Uterus (tissue), 4 donors: Measurements from ENCODE around the gene MED27. TPM values are rescaled to one million over a fixed set of nuclear protein-coding genes. Genes with fewer than 3 reads are reported as not detected.

Source experiments
- DNase-seq, 2 donors: peaks; one replicate each; pipeline ENCODE4 v3.0.0-alpha.2; 2019 to 2020
- H3K27ac ChIP-seq, 2 donors: fragments of 200-600 bp; sonication (generic); 1 replicate in 1 of 2; 2 replicates in 1 of 2; pipeline ENCODE4 v1.5.1; 2016 to 2018
- H3K27me3 ChIP-seq, 2 donors: fragments of 200-600 bp; sonication (generic); one replicate each; pipeline ENCODE4 v1.5.1; 2018 to 2019; ENCODE audit warnings: control low read depth in 1 of 2
- H3K36me3 ChIP-seq, 2 donors: fragments of 200-600 bp; sonication (generic); one replicate each; pipeline ENCODE4 v1.5.1; 2019; ENCODE audit warnings: control low read depth in 1 of 2
- H3K4me1 ChIP-seq, 2 donors: fragments of 200-600 bp; sonication (generic); one replicate each; pipeline ENCODE4 v1.5.1; 2018 to 2019; ENCODE audit warnings: control low read depth in 1 of 2
- H3K4me3 ChIP-seq, 2 donors: fragments of 200-600 bp; sonication (generic); 1 replicate in 1 of 2; 2 replicates in 1 of 2; pipeline ENCODE4 v1.5.1; 2018 to 2019; ENCODE audit warnings: mild to moderate bottlenecking in 1 of 2
- H3K9me3 ChIP-seq, 2 donors: fragments of 200-600 bp; sonication (generic); one replicate each; pipeline ENCODE4 v1.5.1; 2019; ENCODE audit warnings: control low read depth in 1 of 2
- POLR2A ChIP-seq, 2 donors: fragments of 450-650 bp; IDR thresholded peaks; one replicate each; pipeline ENCODE4 v1.6.1; 2016; ENCODE audit warnings: antibody characterized with exemption in 2 of 2, mild to moderate bottlenecking in 1 of 2, moderate library complexity in 1 of 2
- intact Hi-C: fragments of 100-400 bp; cut with DNase I; formaldehyde crosslinking; loops from one replicate; pipeline ENCODE4 v1.15.1; 2023; ENCODE audit warnings: low total_unique reads
- total RNA-seq, 4 donors: library from RNA; depleted of rRNA in 3 of 4; stranded (reverse); fragments of >200 nt in 3 of 4; gene quantifications; one replicate each; pipeline versions ENCODE4 v1.1.0 to v1.2.4, GENCODE V29; 2014 to 2023
- TF ChIP-seq, protein P1 (sequence below), 4 experiments: fragments of 200-600 bp in 2 of 4; fragments of 450-650 bp in 2 of 4; sonication (generic) in 2 of 4; IDR thresholded peaks; one replicate each; pipeline ENCODE4 v1.5.1; 2016 to 2019; ENCODE audit warnings: antibody characterized with exemption in 4 of 4, mild to moderate bottlenecking in 2 of 4, moderate library complexity in 1 of 4
- donor health status: DM: yes; HTN: yes; CAD: no.

Gene MED27
- total RNA-seq, 4 donors from 2014 or later = 4.6 to 29.3 (median 10.7) TPM

- Histone ChIP-seq H3K4me3 (no peak overlapping the region), H3K36me3 (no peaks in the 10 kb centered on the region), H3K27ac (no peak overlapping the region), H3K9me3 (no peaks in the 10 kb centered on the region), H3K4me1 (no peaks in the 10 kb centered on the region), H3K27me3 (no peaks in the 10 kb centered on the region)
- DNase-seq = no peak
- intact Hi-C loops = no loop called here
- TF ChIP-seq, protein P1, sequence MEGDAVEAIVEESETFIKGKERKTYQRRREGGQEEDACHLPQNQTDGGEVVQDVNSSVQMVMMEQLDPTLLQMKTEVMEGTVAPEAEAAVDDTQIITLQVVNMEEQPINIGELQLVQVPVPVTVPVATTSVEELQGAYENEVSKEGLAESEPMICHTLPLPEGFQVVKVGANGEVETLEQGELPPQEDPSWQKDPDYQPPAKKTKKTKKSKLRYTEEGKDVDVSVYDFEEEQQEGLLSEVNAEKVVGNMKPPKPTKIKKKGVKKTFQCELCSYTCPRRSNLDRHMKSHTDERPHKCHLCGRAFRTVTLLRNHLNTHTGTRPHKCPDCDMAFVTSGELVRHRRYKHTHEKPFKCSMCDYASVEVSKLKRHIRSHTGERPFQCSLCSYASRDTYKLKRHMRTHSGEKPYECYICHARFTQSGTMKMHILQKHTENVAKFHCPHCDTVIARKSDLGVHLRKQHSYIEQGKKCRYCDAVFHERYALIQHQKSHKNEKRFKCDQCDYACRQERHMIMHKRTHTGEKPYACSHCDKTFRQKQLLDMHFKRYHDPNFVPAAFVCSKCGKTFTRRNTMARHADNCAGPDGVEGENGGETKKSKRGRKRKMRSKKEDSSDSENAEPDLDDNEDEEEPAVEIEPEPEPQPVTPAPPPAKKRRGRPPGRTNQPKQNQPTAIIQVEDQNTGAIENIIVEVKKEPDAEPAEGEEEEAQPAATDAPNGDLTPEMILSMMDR (IDR thresholded peaks at IDR 0.05) = no peak
- no peak for TF ChIP-seq POLR2A (IDR thresholded peaks at IDR 0.05)
Measured at GRCh38 chr9:132003896-132004295, 75.8 kb downstream of the MED27 start.

- Histone ChIP-seq H3K27me3 (no peaks in the 10 kb centered on the region), H3K36me3 (no peaks in the 10 kb centered on the region), H3K9me3 (no peaks in the 10 kb centered on the region), H3K4me3 (no peak overlapping the region), H3K4me1 (no peaks in the 10 kb centered on the region), H3K27ac (no peak overlapping the region)
- no peak for DNase-seq
- intact Hi-C loops = no loop called here
- TF ChIP-seq, protein P1 (IDR thresholded peaks at IDR 0.05) = no peak
- TF ChIP-seq POLR2A (IDR thresholded peaks at IDR 0.05) = no peak
Measured at GRCh38 chr9:132003319-132003704, 76.4 kb downstream of the MED27 start.

- Histone ChIP-seq H3K9me3 (no peaks in the 10 kb centered on the region), H3K36me3 (no peaks in the 10 kb centered on the region), H3K4me3 (no peak overlapping the region), H3K27ac (no peak overlapping the region), H3K4me1 (no peaks in the 10 kb centered on the region), H3K27me3 (no peaks in the 10 kb centered on the region)
- DNase-seq = no peak
- TF ChIP-seq POLR2A (IDR thresholded peaks at IDR 0.05) = no peak
- TF ChIP-seq, protein P1 (IDR thresholded peaks at IDR 0.05) = no peak
- intact Hi-C loops = no loop called here
Measured at GRCh38 chr9:132002643-132003318, 76.9 kb downstream of the MED27 start.

- H3K36me3 ChIP-seq = no peaks in the 10 kb centered on the region
- H3K4me1 ChIP-seq = no peaks in the 10 kb centered on the region
- intact Hi-C loops = no loop called here
- H3K27me3 ChIP-seq = no peaks in the 10 kb centered on the region
- no peak for DNase-seq
- TF ChIP-seq POLR2A (IDR thresholded peaks at IDR 0.05) = no peak
- TF ChIP-seq, protein P1 (IDR thresholded peaks at IDR 0.05) = no peak
- H3K27ac ChIP-seq = no peak overlapping the region
- H3K4me3 ChIP-seq = no peak overlapping the region
- no peaks in the 10 kb centered on the region for H3K9me3 ChIP-seq
Measured at GRCh38 chr9:132001567-132001966, 78.1 kb downstream of the MED27 start.

GRCh38 chr9:132000659-132001058 lies 79.0 kb downstream of the MED27 start:
- Histone ChIP-seq H3K27ac (no peak overlapping the region), H3K36me3 (no peaks in the 10 kb centered on the region), H3K27me3 (no peaks in the 10 kb centered on the region), H3K4me3 (no peak overlapping the region), H3K4me1 (no peaks in the 10 kb centered on the region), H3K9me3 (no peaks in the 10 kb centered on the region)
- DNase-seq = no peak
- TF ChIP-seq, protein P1 (IDR thresholded peaks at IDR 0.05) = no peak
- TF ChIP-seq POLR2A (IDR thresholded peaks at IDR 0.05) = no peak
- intact Hi-C loops = no loop called here
